Astrocyte of the spinal cord (primary cell): ENCODE data around the gene KRT8.

Source experiments
- DNase-seq: peaks from one replicate; pipeline ENCODE4 v3.0.0; 2011; ENCODE audit warnings: low read depth, low spot score
- H3K4me3 ChIP-seq: 2 replicates; pipeline ENCODE4 v1.5.1; 2011; ENCODE audit warnings: low read depth, mild to moderate bottlenecking, low read length, moderate library complexity
- in situ Hi-C: cut with HindIII; loops from 2 replicates; pipeline ENCODE4 v1.10.0; 2017; ENCODE audit warnings: low sequenced_read_pairs
- TF ChIP-seq, protein P1 (sequence below): IDR thresholded peaks from 2 replicates; pipeline ENCODE4 v1.5.1; 2012; ENCODE audit warnings: low read depth, mild to moderate bottlenecking, low read length, inconsistent platforms

The KRT8 gene

DNA sequence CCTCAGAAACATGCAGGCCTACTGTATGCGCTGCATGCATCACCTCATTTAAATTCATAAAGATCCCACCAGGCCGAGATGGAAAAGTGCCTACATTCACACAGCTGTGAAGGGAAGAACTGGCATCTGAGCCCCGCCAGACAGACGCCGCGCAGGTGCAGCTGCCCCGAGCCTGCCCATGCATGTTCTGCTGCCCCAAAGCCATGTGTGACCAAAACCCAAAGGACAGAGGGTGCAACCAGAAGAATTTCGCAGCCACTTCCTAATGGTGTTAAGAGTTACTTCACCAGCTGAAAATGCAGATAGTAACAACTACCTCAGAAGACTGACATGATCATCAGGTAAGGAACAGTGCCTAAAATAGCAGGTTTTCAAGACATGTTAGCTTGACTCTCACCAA lies 13.5 kb upstream of the KRT8 start:
- H3K4me3 ChIP-seq = no peak overlapping the region
- TF ChIP-seq, protein P1, sequence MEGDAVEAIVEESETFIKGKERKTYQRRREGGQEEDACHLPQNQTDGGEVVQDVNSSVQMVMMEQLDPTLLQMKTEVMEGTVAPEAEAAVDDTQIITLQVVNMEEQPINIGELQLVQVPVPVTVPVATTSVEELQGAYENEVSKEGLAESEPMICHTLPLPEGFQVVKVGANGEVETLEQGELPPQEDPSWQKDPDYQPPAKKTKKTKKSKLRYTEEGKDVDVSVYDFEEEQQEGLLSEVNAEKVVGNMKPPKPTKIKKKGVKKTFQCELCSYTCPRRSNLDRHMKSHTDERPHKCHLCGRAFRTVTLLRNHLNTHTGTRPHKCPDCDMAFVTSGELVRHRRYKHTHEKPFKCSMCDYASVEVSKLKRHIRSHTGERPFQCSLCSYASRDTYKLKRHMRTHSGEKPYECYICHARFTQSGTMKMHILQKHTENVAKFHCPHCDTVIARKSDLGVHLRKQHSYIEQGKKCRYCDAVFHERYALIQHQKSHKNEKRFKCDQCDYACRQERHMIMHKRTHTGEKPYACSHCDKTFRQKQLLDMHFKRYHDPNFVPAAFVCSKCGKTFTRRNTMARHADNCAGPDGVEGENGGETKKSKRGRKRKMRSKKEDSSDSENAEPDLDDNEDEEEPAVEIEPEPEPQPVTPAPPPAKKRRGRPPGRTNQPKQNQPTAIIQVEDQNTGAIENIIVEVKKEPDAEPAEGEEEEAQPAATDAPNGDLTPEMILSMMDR = no peak
- DNase-seq = no peak
- in situ Hi-C loops = no loop called here

DNA sequence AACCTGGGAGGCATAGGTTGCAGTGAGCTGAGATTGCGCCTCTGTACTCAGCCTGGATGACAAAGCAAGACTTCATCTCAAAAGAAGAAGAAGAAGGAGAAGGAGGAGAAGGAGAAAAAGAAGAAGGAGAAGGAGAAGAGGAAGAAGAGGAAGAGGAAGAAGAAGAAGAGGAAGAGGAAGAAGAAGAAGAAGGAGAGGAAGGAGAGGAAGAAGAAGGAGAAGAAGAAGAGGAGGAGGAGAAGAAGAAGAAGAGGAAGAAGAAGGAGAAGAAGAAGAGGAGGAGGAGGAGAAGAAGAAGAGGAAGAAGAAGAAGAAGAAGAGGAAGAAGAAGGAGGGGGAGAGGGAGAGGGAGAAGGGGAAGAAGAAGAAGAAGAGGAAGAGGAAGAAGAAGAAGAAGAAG lies 12.9 kb upstream of the KRT8 start:
- TF ChIP-seq, protein P1 = no peak
- DNase-seq = no peak
- H3K4me3 ChIP-seq = no peak overlapping the region
- in situ Hi-C loops = no loop called here

DNA sequence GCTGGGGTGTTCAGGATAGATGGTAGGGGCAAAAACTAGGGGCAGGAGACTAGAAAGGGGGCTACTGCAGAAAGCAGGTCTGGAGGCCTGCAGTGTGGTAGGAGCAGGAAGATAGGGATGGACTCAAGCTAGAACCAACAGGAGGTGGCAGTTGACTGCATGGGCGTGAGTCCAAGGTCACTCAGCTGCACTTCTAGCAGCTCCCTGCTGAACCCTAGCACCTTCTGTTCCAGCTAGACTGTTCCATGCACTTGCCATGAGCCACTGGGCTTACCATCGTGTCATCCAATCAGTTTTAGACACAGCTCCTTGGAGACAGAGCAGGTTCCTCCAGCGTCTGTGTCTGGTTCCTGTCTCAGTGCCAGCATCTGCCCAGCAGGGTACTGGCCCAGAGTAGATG lies 11.3 kb upstream of the KRT8 start:
- DNase-seq = no peak
- TF ChIP-seq, protein P1 = no peak
- in situ Hi-C loops = no loop called here
- no peak overlapping the region for H3K4me3 ChIP-seq

DNA sequence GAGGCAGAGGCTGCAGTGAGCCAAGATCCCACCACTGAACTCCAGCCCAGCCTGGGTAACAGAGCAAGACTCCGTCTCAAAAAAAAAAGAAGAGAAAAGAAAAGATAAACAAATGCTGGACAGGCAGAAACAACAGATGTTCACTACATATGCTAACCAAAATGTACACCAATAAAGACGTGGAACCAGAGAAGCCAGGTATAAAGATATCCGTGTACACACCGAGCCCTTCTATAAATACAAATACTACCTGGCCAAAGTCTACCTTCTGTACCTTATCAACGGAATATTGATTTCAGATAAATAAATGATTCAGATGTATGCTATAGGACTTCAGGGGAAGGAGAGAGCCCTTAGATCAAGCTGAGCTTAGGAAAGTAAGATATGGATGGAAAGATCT lies 10.8 kb upstream of the KRT8 start:
- H3K4me3 ChIP-seq = no peak overlapping the region
- TF ChIP-seq, protein P1 = no peak
- in situ Hi-C loops = no loop called here
- no peak for DNase-seq

DNA sequence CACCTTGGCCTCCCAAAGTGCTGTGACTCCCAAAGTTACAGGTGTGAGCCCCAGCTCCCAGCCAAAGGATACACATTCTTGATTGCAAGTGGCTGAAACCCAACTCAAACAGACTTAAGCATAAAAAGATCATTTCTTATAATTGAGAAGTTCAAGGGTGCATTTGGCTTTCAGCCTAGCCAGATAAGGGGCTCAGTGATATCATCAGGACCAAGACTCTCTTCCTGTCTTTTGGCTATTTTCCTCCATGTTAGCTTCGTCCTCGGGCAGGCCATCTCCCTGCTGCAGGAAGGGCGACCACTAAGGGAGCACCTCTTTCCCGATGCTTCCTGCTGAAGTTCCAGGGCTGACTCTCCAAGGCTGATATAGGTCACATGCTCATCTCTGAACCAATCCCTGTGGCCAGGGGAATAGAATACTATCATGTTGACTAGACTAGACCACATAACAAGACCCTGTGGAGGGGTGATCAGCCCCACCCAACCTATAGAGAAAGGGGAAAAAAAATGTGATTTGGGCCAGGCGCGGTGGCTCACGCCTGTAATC lies 9.8 kb upstream of the KRT8 start:
- no peak overlapping the region for H3K4me3 ChIP-seq
- in situ Hi-C loops = no loop called here
- no peak for DNase-seq
- TF ChIP-seq, protein P1 = no peak

DNA sequence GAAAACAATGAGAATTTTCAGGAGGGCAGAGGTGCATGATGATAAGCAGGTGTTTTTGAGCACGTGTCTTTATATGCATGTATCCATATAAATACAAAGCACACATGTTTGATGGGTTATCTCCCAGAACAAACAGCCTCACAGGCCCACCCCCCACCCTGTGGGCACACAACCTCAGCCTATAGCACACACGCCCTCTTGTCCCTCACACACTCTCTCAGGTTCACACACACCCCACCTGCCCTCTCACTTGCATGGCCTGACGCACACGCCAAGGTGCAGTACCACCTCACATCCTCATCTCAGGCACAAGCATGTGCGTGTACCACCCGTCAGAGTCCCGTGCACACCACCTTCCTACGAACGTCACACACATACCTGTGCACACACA lies 8.6 kb upstream of the KRT8 start:
- in situ Hi-C loops = no loop called here
- no peak overlapping the region for H3K4me3 ChIP-seq
- DNase-seq = no peak
- TF ChIP-seq, protein P1 = no peak

DNA sequence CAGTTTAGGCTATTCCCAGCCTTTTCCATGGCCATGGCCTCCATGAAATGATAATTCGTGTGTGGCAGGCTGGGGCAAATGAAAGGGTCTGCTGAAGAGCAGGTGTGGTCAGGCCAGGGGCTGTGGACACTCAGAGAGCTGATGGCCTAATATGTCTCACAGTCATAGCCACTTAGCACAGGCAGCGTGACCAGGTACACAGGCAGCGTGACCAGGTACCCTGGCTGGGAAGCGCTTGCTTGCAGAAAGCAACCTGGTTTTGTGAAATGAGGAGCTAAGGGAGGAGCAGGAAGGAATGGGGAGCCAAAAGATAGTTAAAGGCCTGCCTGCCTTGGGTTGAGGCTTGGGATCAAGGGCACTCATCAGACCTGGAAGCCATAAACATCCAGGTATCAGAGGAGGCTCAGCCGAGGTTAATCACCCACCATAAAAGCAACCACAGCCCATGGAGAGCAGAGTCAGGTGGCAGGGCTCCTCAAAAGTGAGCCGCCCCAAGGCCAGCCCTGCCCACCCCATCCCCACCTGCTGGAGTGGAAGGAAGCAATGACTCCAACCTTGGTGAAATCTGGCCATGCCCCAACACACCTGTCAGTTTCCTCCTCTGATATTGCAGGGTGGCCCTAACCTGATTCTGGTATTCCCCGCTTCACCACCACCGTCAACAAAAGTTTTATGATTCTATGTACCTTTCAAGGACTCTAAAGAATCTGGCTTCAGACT lies 8.0 kb upstream of the KRT8 start:
- no peak overlapping the region for H3K4me3 ChIP-seq
- in situ Hi-C loops = no loop called here
- DNase-seq = no peak
- TF ChIP-seq, protein P1 = no peak
